NB4 (cell line): ENCODE results near the gene EPN2.

ENCODE experiments used
- POLR2A ChIP-seq: IDR thresholded peaks from 2 replicates; pipeline ENCODE4 v1.6.1; 2011; ENCODE audit warnings: mild to moderate bottlenecking; ENCODE audit not compliant: insufficient read length; ENCODE audit errors: extremely low read depth
- TF ChIP-seq, protein P1 (sequence below): IDR thresholded peaks from one replicate; pipeline ENCODE4 v1.5.1; 2012; ENCODE audit warnings: low read depth, low read length

DNA sequence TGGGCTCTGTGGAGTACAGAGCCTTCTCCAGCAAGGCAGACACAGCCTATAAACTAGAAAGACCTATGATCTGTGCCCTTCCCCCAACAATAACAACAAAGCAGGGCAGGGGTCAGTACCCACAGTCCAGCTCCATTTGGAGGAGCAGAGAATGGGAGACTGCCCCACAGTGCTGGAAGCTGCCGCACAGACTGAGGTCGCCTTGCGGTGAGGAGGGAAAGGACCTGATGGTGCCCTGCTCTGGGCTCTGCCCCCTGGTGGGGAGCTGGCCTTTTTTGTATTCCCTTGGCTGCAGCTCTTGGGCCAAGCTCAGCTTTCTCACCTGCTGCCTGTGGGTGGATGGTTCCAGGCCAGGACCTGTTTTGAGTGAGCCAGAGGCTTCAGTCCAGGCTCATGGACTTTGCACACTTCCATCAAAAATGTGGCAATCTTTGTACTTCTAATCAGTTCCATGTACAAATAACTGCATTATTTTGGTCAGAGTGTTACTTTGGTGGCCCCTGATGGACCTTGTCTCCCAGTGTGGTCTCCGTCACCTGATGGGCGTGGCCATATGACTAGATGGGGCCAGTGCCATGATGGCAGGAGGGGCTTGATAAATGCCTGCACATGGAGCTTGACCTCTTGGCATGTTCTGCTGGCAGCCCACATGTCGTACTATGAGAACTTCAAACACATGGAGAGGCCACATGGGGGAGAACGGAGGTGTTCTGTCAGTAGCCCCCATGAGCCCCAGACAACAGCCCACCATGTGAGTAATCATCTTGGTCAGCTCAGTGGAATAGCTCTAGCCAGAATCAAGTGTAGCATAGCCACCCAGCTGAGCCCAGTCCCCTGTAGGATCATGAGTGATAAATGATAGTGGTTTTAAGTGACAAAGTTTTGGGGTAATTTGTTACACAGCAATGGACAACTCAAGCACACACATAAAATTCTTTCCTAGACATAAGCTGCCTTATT, 101.1 kb downstream of the EPN2 start:
- TF ChIP-seq, protein P1, sequence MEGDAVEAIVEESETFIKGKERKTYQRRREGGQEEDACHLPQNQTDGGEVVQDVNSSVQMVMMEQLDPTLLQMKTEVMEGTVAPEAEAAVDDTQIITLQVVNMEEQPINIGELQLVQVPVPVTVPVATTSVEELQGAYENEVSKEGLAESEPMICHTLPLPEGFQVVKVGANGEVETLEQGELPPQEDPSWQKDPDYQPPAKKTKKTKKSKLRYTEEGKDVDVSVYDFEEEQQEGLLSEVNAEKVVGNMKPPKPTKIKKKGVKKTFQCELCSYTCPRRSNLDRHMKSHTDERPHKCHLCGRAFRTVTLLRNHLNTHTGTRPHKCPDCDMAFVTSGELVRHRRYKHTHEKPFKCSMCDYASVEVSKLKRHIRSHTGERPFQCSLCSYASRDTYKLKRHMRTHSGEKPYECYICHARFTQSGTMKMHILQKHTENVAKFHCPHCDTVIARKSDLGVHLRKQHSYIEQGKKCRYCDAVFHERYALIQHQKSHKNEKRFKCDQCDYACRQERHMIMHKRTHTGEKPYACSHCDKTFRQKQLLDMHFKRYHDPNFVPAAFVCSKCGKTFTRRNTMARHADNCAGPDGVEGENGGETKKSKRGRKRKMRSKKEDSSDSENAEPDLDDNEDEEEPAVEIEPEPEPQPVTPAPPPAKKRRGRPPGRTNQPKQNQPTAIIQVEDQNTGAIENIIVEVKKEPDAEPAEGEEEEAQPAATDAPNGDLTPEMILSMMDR, result peak; percentile 57
- no peak for TF ChIP-seq POLR2A
